ENCODE measurements around the gene AK5.

DNA sequence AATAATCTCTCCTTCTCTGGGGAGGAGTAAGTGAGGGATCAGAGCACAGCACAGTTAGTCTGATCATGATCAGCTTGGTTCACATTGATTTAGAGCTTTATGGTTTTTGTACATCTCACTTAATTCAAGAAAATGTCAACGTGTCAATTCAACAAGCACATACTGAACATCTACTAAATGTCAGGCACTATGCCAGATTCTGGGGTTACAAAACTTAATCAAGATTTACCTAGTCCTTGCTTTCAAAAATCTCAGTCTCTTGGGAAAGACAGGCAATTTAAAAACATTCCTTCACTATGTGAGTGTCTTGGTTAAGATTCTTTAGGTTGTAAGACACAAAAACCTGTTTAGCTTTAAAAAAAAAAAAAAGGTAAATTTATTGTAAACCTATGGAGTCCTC is 181.4 kb downstream of the AK5 start:
- TF ChIP-seq CTCF (IDR thresholded peaks at IDR 0.05; ENCODE audit: low read depth, low read length), result no peak
- TF ChIP-seq EZH2phosphoT487 (IDR thresholded peaks at IDR 0.05; ENCODE audit: low read depth), result no peak

Data from OCI-LY3 (cell line).